HEK293 (cell line): ENCODE measurements around the gene ROPN1L.

Experiments
- CTCF ChIA-PET: fragments of 350-600 bp; formaldehyde crosslinking; extraction: SDS; loops from one replicate; lab custom pipeline; 2021; ENCODE audit warnings: antibody characterized with exemption; lab: Yijun Ruan, JAX
- POLR2A ChIA-PET: fragments of 300-600 bp; formaldehyde crosslinking; extraction: SDS; loops from one replicate; lab custom pipeline; 2020; ENCODE audit warnings: antibody characterized with exemption, inconsistent platforms; lab: Yijun Ruan, JAX
- H3K27ac ChIP-seq: fragments of 200-500 bp; sonication (Bioruptor generic); 2 replicates; pipeline ENCODE4 v1.5.1; 2014; ENCODE audit warnings: low read depth, low read length, control low read depth, inconsistent platforms; ENCODE audit errors: extremely low read depth
- H3K36me3 ChIP-seq, 2 experiments: fragments of 200-500 bp in 1 of 2; sonication (Bioruptor generic) in 1 of 2; 1 replicate in 1 of 2; 2 replicates in 1 of 2; pipeline ENCODE4 v1.5.1; 2014 to 2017; ENCODE audit warnings: inconsistent platforms in 2 of 2, low read length in 2 of 2; ENCODE audit not compliant: control insufficient read depth in 2 of 2, insufficient read depth in 1 of 2
- H3K4me1 ChIP-seq: fragments of 200-500 bp; sonication (Bioruptor generic); 2 replicates; pipeline ENCODE4 v1.5.1; 2014; ENCODE audit warnings: mild to moderate bottlenecking, low read length, inconsistent platforms; ENCODE audit not compliant: control insufficient read depth, insufficient read depth
- H3K4me3 ChIP-seq: 2 replicates; pipeline ENCODE4 v1.5.1; 2011; ENCODE audit warnings: low read depth, mild to moderate bottlenecking, control low read depth, low read length, moderate library complexity
- H3K9me3 ChIP-seq: fragments of 200-500 bp; sonication (Bioruptor generic); 2 replicates; pipeline ENCODE4 v1.5.1; 2014; ENCODE audit warnings: low read depth, low read length, inconsistent platforms; ENCODE audit not compliant: control insufficient read depth, insufficient read depth
- EGR2 ChIP-seq: fragments of 450-650 bp; formaldehyde crosslinking; IDR thresholded peaks from 2 replicates; pipeline ENCODE4 v1.5.1; 2016; ENCODE audit warnings: low read depth, missing biosample characterization, missing genetic modification characterization
- ELK4 ChIP-seq: IDR thresholded peaks from 2 replicates; pipeline ENCODE4 v1.6.1; 2011; ENCODE audit warnings: mild to moderate bottlenecking, low read depth, low read length, borderline replicate concordance
- KLF17 ChIP-seq: fragments of 450-650 bp; formaldehyde crosslinking; IDR thresholded peaks from 2 replicates; pipeline ENCODE4 v1.5.1; 2016; ENCODE audit warnings: missing biosample characterization, missing genetic modification characterization
- YY1 ChIP-seq: fragments of 450-650 bp; formaldehyde crosslinking; IDR thresholded peaks from 2 replicates; pipeline ENCODE4 v1.5.1; 2018; ENCODE audit warnings: missing biosample characterization, missing genetic modification characterization
- ZBTB1 ChIP-seq: fragments of 450-650 bp; formaldehyde crosslinking; IDR thresholded peaks from 2 replicates; pipeline ENCODE4 v1.5.1; 2016; ENCODE audit warnings: missing biosample characterization, missing genetic modification characterization
- ZBTB10 ChIP-seq: fragments of 450-650 bp; formaldehyde crosslinking; IDR thresholded peaks from 2 replicates; pipeline ENCODE4 v1.5.1; 2016; ENCODE audit warnings: missing biosample characterization, missing genetic modification characterization
- ZBTB20 ChIP-seq: fragments of 450-650 bp; formaldehyde crosslinking; IDR thresholded peaks from 2 replicates; pipeline ENCODE4 v1.5.1; 2016; ENCODE audit warnings: missing biosample characterization, missing genetic modification characterization
- ZNF19 ChIP-seq: fragments of 450-650 bp; formaldehyde crosslinking; IDR thresholded peaks from 2 replicates; pipeline ENCODE4; 2016; ENCODE audit warnings: missing biosample characterization, missing genetic modification characterization, low read depth
- ZNF274 ChIP-seq, 2 experiments: fragments of 200-500 bp in 1 of 2; fragments of 450-650 bp in 1 of 2; sonication (Bioruptor generic) in 1 of 2; formaldehyde crosslinking in 1 of 2; IDR thresholded peaks; 2 replicates each; pipeline versions ENCODE4 v1.5.1 to v1.6.1; 2014 to 2016; ENCODE audit warnings: borderline replicate concordance in 1 of 2, inconsistent platforms in 1 of 2, low read length in 1 of 2, missing biosample characterization in 1 of 2, missing genetic modification characterization in 1 of 2
- ZNF341 ChIP-seq: fragments of 450-650 bp; formaldehyde crosslinking; IDR thresholded peaks from 2 replicates; pipeline ENCODE4; 2016; ENCODE audit warnings: low read depth, missing biosample characterization, missing genetic modification characterization
- ZNF366 ChIP-seq: fragments of 450-650 bp; formaldehyde crosslinking; conservative IDR thresholded peaks from 2 replicates; pipeline ENCODE4 v1.5.1; 2016; ENCODE audit warnings: missing biosample characterization, missing genetic modification characterization
- ZNF37A ChIP-seq: fragments of 450-650 bp; IDR thresholded peaks from 2 replicates; pipeline ENCODE4 v1.5.1; 2018; ENCODE audit warnings: missing biosample characterization, missing genetic modification characterization
- ZNF473 ChIP-seq: fragments of 450-650 bp; formaldehyde crosslinking; IDR thresholded peaks from 2 replicates; pipeline ENCODE4 v1.5.1; 2017; ENCODE audit warnings: missing biosample characterization, missing genetic modification characterization
- ZNF514 ChIP-seq: fragments of 450-650 bp; formaldehyde crosslinking; IDR thresholded peaks from 2 replicates; pipeline ENCODE4 v1.5.1; 2016; ENCODE audit warnings: missing biosample characterization, missing genetic modification characterization
- ZNF621 ChIP-seq: fragments of 450-650 bp; formaldehyde crosslinking; IDR thresholded peaks from 2 replicates; pipeline ENCODE4 v1.5.1; 2017; ENCODE audit warnings: missing biosample characterization, missing genetic modification characterization
- ZNF670 ChIP-seq: fragments of 450-650 bp; formaldehyde crosslinking; IDR thresholded peaks from 2 replicates; pipeline ENCODE4 v1.5.1; 2016; ENCODE audit warnings: missing biosample characterization, missing genetic modification characterization, low read depth
- ZNF747 ChIP-seq: fragments of 450-650 bp; formaldehyde crosslinking; IDR thresholded peaks from 2 replicates; pipeline ENCODE4 v1.5.1; 2016; ENCODE audit warnings: missing biosample characterization, missing genetic modification characterization
- ZXDB ChIP-seq: fragments of 450-650 bp; formaldehyde crosslinking; IDR thresholded peaks from 2 replicates; pipeline ENCODE4 v1.5.1; 2016; ENCODE audit warnings: missing biosample characterization, missing genetic modification characterization
- TF ChIP-seq, protein P1 (sequence below): fragments of 450-650 bp; formaldehyde crosslinking; optimal IDR thresholded peaks from 2 replicates; pipeline ENCODE3; 2016; ENCODE audit warnings: missing biosample characterization, mild to moderate bottlenecking, missing genetic modification characterization
- TF ChIP-seq, protein P2 (sequence below): fragments of 450-650 bp; formaldehyde crosslinking; IDR thresholded peaks from 2 replicates; pipeline ENCODE4 v1.5.1; 2016; ENCODE audit warnings: missing biosample characterization, missing genetic modification characterization, borderline replicate concordance
- TF ChIP-seq, protein P3 (sequence below): fragments of 450-650 bp; formaldehyde crosslinking; IDR thresholded peaks from 2 replicates; pipeline ENCODE4 v1.5.1; 2016; ENCODE audit warnings: missing biosample characterization, missing genetic modification characterization
- TF ChIP-seq, protein P4 (sequence below): fragments of 450-650 bp; formaldehyde crosslinking; IDR thresholded peaks from 2 replicates; pipeline ENCODE4 v1.5.1; 2016; ENCODE audit warnings: missing biosample characterization, missing genetic modification characterization, borderline replicate concordance

ROPN1L gene

GRCh38 chr5:10501554-10502075 is 59.9 kb downstream of the ROPN1L start:
- no peaks in the 10 kb centered on the region for H3K9me3 ChIP-seq
- H3K4me3 ChIP-seq: no peak overlapping the region
- H3K36me3 ChIP-seq: no peaks in the 10 kb centered on the region
- 0 out of 2 replicates have a peak, but pooled peaks cover 3% of the 10 kb centered on the region for H3K4me1 ChIP-seq
- 0 out of 2 replicates have a peak overlapping the region, but pooled peaks have one; percentile 4 for H3K27ac ChIP-seq
- CTCF ChIA-PET: interaction anchor here (0.7 to 1.6 kb wide), 8 partner anchors 11 to 126 kb away, joined by 3 to 5 read pairs (median 4); no protein-coding TSS in a partner anchor
- POLR2A ChIA-PET: no interaction called here
- peak; percentile 14; the same call in 1 of the 2 replicates for TF ChIP-seq ZNF341 (tag by site-specific recombination)
- 0 out of 2 replicates have a peak, but pooled peaks have one; percentile 30 for TF ChIP-seq ZBTB20 (tag by site-specific recombination)
- TF ChIP-seq ZNF19: no peak
- TF ChIP-seq, protein P1, sequence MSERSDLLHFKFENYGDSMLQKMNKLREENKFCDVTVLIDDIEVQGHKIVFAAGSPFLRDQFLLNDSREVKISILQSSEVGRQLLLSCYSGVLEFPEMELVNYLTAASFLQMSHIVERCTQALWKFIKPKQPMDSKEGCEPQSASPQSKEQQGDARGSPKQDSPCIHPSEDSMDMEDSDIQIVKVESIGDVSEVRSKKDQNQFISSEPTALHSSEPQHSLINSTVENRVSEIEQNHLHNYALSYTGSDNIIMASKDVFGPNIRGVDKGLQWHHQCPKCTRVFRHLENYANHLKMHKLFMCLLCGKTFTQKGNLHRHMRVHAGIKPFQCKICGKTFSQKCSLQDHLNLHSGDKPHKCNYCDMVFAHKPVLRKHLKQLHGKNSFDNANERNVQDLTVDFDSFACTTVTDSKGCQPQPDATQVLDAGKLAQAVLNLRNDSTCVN (tag by site-specific recombination): no peak
- no peak for TF ChIP-seq ZBTB1 (tag by site-specific recombination)
- no peak for TF ChIP-seq ZXDB (tag by site-specific recombination)
- TF ChIP-seq ZNF747 (tag by site-specific recombination): no peak
- no peak for TF ChIP-seq KLF17 (tag by site-specific recombination)
- TF ChIP-seq, protein P2, sequence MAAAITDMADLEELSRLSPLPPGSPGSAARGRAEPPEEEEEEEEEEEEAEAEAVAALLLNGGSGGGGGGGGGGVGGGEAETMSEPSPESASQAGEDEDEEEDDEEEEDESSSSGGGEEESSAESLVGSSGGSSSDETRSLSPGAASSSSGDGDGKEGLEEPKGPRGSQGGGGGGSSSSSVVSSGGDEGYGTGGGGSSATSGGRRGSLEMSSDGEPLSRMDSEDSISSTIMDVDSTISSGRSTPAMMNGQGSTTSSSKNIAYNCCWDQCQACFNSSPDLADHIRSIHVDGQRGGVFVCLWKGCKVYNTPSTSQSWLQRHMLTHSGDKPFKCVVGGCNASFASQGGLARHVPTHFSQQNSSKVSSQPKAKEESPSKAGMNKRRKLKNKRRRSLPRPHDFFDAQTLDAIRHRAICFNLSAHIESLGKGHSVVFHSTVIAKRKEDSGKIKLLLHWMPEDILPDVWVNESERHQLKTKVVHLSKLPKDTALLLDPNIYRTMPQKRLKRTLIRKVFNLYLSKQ: no peak
- no peak for TF ChIP-seq ZNF366 (tag by site-specific recombination)
- TF ChIP-seq, protein P3, sequence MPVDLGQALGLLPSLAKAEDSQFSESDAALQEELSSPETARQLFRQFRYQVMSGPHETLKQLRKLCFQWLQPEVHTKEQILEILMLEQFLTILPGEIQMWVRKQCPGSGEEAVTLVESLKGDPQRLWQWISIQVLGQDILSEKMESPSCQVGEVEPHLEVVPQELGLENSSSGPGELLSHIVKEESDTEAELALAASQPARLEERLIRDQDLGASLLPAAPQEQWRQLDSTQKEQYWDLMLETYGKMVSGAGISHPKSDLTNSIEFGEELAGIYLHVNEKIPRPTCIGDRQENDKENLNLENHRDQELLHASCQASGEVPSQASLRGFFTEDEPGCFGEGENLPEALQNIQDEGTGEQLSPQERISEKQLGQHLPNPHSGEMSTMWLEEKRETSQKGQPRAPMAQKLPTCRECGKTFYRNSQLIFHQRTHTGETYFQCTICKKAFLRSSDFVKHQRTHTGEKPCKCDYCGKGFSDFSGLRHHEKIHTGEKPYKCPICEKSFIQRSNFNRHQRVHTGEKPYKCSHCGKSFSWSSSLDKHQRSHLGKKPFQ (tag by site-specific recombination): no peak
- no peak for TF ChIP-seq EGR2 (tag by site-specific recombination)
- no peak for TF ChIP-seq ZNF274 (IDR thresholded peaks at IDR 0.05; ENCODE audit: low read length)
- no peak for TF ChIP-seq ZNF274 (tag by site-specific recombination; IDR thresholded peaks at IDR 0.05; ENCODE audit: borderline replicate concordance)
- no peak for TF ChIP-seq ZNF37A (tag by site-specific recombination)
- no peak for TF ChIP-seq ELK4
- no peak for TF ChIP-seq ZNF514 (tag by site-specific recombination)
- no peak for TF ChIP-seq ZNF621 (tag by site-specific recombination)
- no peak for TF ChIP-seq ZBTB10 (tag by site-specific recombination)
- no peak for TF ChIP-seq YY1
- no peak for TF ChIP-seq ZNF670 (tag by site-specific recombination)
- TF ChIP-seq ZNF473: no peak
- TF ChIP-seq, protein P4, sequence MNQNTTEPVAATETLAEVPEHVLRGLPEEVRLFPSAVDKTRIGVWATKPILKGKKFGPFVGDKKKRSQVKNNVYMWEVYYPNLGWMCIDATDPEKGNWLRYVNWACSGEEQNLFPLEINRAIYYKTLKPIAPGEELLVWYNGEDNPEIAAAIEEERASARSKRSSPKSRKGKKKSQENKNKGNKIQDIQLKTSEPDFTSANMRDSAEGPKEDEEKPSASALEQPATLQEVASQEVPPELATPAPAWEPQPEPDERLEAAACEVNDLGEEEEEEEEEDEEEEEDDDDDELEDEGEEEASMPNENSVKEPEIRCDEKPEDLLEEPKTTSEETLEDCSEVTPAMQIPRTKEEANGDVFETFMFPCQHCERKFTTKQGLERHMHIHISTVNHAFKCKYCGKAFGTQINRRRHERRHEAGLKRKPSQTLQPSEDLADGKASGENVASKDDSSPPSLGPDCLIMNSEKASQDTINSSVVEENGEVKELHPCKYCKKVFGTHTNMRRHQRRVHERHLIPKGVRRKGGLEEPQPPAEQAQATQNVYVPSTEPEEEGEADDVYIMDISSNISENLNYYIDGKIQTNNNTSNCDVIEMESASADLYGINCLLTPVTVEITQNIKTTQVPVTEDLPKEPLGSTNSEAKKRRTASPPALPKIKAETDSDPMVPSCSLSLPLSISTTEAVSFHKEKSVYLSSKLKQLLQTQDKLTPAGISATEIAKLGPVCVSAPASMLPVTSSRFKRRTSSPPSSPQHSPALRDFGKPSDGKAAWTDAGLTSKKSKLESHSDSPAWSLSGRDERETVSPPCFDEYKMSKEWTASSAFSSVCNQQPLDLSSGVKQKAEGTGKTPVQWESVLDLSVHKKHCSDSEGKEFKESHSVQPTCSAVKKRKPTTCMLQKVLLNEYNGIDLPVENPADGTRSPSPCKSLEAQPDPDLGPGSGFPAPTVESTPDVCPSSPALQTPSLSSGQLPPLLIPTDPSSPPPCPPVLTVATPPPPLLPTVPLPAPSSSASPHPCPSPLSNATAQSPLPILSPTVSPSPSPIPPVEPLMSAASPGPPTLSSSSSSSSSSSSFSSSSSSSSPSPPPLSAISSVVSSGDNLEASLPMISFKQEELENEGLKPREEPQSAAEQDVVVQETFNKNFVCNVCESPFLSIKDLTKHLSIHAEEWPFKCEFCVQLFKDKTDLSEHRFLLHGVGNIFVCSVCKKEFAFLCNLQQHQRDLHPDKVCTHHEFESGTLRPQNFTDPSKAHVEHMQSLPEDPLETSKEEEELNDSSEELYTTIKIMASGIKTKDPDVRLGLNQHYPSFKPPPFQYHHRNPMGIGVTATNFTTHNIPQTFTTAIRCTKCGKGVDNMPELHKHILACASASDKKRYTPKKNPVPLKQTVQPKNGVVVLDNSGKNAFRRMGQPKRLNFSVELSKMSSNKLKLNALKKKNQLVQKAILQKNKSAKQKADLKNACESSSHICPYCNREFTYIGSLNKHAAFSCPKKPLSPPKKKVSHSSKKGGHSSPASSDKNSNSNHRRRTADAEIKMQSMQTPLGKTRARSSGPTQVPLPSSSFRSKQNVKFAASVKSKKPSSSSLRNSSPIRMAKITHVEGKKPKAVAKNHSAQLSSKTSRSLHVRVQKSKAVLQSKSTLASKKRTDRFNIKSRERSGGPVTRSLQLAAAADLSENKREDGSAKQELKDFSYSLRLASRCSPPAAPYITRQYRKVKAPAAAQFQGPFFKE (tag by site-specific recombination): no peak
